ENCODE measurements around the gene TCFL5.

DNA sequence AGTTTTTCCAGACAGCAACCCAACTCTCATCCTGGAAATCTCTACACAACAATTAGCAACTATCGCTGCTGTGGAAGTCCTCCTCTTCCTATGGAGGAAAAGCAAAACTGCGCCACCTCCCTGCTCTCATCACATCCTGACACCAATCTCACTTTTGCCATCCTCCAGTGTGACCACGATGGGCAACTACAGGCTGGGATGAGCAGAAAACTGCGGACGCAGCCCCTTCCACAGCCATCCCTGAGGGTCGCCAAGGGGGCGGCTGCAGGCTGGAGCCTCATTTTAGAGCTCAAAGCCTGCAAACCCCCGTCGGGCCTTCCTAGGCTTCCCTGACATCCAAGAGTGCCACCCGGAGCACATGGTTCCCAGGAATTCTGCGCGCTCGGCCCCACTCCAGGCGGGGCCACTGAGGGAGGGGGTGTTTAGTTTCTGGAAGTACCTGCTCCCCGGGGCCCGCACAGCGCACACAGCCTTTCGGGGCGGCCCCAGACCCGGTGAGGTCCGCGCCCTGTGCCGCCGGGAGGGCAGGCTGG, 1.2 kb downstream of the TCFL5 start:
- no peak for TF ChIP-seq POLR2AphosphoS5 (IDR thresholded peaks at IDR 0.05)
- TF ChIP-seq, protein P1, sequence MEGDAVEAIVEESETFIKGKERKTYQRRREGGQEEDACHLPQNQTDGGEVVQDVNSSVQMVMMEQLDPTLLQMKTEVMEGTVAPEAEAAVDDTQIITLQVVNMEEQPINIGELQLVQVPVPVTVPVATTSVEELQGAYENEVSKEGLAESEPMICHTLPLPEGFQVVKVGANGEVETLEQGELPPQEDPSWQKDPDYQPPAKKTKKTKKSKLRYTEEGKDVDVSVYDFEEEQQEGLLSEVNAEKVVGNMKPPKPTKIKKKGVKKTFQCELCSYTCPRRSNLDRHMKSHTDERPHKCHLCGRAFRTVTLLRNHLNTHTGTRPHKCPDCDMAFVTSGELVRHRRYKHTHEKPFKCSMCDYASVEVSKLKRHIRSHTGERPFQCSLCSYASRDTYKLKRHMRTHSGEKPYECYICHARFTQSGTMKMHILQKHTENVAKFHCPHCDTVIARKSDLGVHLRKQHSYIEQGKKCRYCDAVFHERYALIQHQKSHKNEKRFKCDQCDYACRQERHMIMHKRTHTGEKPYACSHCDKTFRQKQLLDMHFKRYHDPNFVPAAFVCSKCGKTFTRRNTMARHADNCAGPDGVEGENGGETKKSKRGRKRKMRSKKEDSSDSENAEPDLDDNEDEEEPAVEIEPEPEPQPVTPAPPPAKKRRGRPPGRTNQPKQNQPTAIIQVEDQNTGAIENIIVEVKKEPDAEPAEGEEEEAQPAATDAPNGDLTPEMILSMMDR (IDR thresholded peaks at IDR 0.05) = no peak
- no peak for TF ChIP-seq POLR2A (IDR thresholded peaks at IDR 0.05; ENCODE audit: low read depth)
